ENCODE measurements around the gene CYP26A1. TPM values are rescaled to one million over a fixed set of nuclear protein-coding genes. Genes with fewer than 3 reads are reported as not detected.

CYP26A1 gene
- total RNA-seq, 1 experiment from 2014 or later = not detected

DNA sequence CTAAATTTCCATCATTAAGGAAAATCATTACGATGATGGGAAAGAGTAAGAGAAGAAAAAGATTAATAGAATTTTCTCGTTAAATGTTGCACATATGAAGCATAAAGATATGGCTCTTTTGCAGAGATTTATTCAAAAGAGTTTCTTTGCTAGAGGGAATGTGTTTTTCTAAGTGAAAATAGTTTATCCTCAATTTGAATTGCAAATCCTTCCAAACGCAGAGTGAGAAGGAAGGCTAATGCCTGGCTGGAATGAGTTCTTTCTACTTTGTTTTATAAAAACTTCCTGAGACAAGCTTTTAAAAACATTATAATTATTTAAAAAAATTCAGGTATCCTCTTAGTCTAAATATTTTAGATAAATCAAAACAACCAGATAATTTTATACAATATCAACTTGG, 14.2 kb downstream of the CYP26A1 start:
- Mint-ChIP-seq H3K9me3 (ENCODE audit: unreplicated experiment) (no peaks in the 10 kb centered on the region), H3K27me3 (ENCODE audit: insufficient read depth, unreplicated experiment) (no peaks in the 10 kb centered on the region), H3K4me3 (ENCODE audit: unreplicated experiment) (no peak overlapping the region), H3K27ac (ENCODE audit: low read depth, unreplicated experiment) (no peak overlapping the region), H3K4me1 (ENCODE audit: insufficient read depth, unreplicated experiment) (no peaks in the 10 kb centered on the region), H3K36me3 (ENCODE audit: insufficient read depth, unreplicated experiment) (no peaks in the 10 kb centered on the region)
- intact Hi-C loops (cut with micrococcal nuclease) = no loop called here
- POLR2A ChIA-PET = no interaction called here
- TF ChIP-seq, protein P1, sequence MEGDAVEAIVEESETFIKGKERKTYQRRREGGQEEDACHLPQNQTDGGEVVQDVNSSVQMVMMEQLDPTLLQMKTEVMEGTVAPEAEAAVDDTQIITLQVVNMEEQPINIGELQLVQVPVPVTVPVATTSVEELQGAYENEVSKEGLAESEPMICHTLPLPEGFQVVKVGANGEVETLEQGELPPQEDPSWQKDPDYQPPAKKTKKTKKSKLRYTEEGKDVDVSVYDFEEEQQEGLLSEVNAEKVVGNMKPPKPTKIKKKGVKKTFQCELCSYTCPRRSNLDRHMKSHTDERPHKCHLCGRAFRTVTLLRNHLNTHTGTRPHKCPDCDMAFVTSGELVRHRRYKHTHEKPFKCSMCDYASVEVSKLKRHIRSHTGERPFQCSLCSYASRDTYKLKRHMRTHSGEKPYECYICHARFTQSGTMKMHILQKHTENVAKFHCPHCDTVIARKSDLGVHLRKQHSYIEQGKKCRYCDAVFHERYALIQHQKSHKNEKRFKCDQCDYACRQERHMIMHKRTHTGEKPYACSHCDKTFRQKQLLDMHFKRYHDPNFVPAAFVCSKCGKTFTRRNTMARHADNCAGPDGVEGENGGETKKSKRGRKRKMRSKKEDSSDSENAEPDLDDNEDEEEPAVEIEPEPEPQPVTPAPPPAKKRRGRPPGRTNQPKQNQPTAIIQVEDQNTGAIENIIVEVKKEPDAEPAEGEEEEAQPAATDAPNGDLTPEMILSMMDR (IDR thresholded peaks at IDR 0.05; ENCODE audit: unreplicated experiment) = no peak
- DNase-seq (ENCODE audit: unreplicated experiment) = no peak
- no TSS peak for BruUV-seq (replicated peaks)
- CTCF ChIA-PET = interaction anchor here (0.6 to 1.1 kb wide), 4 partner anchors 8 to 198 kb away, joined by 3 to 4 read pairs (median 4); no protein-coding TSS in a partner anchor

DNA sequence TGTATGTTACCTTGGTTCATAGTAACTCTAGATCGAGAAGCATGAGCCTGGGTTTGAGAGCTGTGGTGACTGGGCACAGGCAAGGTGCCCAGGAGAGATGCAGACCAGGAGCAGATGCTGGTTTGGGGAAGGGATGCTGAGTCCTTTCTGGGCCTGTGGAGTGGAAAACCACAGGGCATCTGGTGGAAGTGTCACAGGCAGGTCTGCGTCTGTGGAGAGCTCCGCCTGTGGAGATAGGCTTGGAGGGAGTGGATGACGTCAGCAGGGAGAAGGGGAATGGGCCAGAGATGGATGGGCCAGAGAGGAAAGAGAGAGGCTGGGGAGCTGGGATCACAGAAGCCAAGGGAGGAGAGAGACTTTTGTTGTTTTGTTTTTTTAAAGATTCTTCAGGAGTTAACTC, 14.8 kb downstream of the CYP26A1 start:
- Mint-ChIP-seq H3K4me1 (ENCODE audit: insufficient read depth, unreplicated experiment) (no peaks in the 10 kb centered on the region), H3K4me3 (ENCODE audit: unreplicated experiment) (no peak overlapping the region), H3K9me3 (ENCODE audit: unreplicated experiment) (no peaks in the 10 kb centered on the region), H3K36me3 (ENCODE audit: insufficient read depth, unreplicated experiment) (no peaks in the 10 kb centered on the region), H3K27ac (ENCODE audit: low read depth, unreplicated experiment) (no peak overlapping the region), H3K27me3 (ENCODE audit: insufficient read depth, unreplicated experiment) (no peaks in the 10 kb centered on the region)
- TF ChIP-seq, protein P1 (IDR thresholded peaks at IDR 0.05; ENCODE audit: unreplicated experiment) = no peak
- intact Hi-C loops (cut with micrococcal nuclease) = no loop called here
- DNase-seq (ENCODE audit: unreplicated experiment) = no peak
- ChIA-PET POLR2A (no interaction called here), CTCF (interaction anchor here (0.6 to 1.3 kb wide), 3 partner anchors 8 to 198 kb away, joined by 3 to 4 read pairs (median 4); no protein-coding TSS in a partner anchor)
- no TSS peak for BruUV-seq (replicated peaks)

DNA sequence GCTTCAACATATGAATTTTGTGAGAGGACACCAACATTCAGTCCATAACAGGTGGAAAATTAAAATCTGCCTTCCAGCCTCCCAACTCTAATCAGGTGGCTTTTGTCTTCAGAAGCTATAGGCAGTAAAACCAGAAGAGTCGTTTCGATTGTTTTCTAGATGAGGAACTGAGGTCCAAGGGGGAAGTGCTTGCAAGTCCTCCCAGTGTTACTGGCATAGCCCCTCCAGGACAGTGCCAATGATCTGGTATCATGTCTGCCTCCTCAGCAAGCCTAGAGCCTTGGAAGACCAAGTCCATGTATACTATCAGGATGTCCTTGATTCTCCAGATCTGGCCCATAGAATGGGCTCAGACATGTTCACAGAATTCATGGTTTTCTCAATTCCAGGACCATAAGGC, 16.9 kb downstream of the CYP26A1 start:
- ChIA-PET POLR2A (no interaction called here), CTCF (interaction anchor here (0.6 kb wide), 1 partner anchor 11 kb away, joined by 3 read pairs; no protein-coding TSS in a partner anchor)
- DNase-seq (ENCODE audit: unreplicated experiment) = no peak
- H3K4me1 Mint-ChIP-seq (ENCODE audit: insufficient read depth, unreplicated experiment) = no peaks in the 10 kb centered on the region
- H3K4me3 Mint-ChIP-seq (ENCODE audit: unreplicated experiment) = no peak overlapping the region
- H3K27ac Mint-ChIP-seq (ENCODE audit: low read depth, unreplicated experiment) = no peak overlapping the region
- no peaks in the 10 kb centered on the region for H3K9me3 Mint-ChIP-seq (ENCODE audit: unreplicated experiment)
- intact Hi-C loops (cut with micrococcal nuclease) = no loop called here
- H3K36me3 Mint-ChIP-seq (ENCODE audit: insufficient read depth, unreplicated experiment) = no peaks in the 10 kb centered on the region
- H3K27me3 Mint-ChIP-seq (ENCODE audit: insufficient read depth, unreplicated experiment) = no peaks in the 10 kb centered on the region
- BruUV-seq (replicated peaks) = no TSS peak
- TF ChIP-seq, protein P1 (IDR thresholded peaks at IDR 0.05; ENCODE audit: unreplicated experiment) = no peak

DNA sequence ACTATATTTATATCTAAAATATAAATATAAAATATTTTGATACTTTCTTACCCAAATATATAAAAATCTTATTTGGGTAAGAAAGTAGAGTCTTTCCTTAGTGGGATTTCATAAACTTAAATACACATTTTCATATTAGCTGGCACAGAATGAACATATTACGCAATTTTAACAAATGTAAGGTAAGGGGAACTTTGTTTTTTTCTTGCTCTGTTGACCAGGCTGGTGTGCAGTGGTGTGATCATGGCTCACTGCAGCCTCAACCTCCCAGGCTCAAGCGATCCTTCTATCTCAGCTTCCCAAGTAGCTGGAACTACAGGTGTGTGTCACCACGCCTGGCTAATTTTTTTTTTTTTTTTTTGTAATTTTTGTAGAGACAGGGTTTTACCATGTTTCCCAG, 18.3 kb downstream of the CYP26A1 start:
- Mint-ChIP-seq H3K4me1 (ENCODE audit: insufficient read depth, unreplicated experiment) (no peaks in the 10 kb centered on the region), H3K27me3 (ENCODE audit: insufficient read depth, unreplicated experiment) (no peaks in the 10 kb centered on the region), H3K36me3 (ENCODE audit: insufficient read depth, unreplicated experiment) (no peaks in the 10 kb centered on the region), H3K9me3 (ENCODE audit: unreplicated experiment) (no peaks in the 10 kb centered on the region), H3K27ac (ENCODE audit: low read depth, unreplicated experiment) (no peak overlapping the region), H3K4me3 (ENCODE audit: unreplicated experiment) (no peak overlapping the region)
- no TSS peak for BruUV-seq (replicated peaks)
- ChIA-PET CTCF (interaction anchor here (0.6 to 2.3 kb wide), 2 partner anchors 12 to 185 kb away, joined by 5 to 7 read pairs; no protein-coding TSS in a partner anchor), POLR2A (no interaction called here)
- DNase-seq (ENCODE audit: unreplicated experiment) = no peak
- intact Hi-C loops (cut with micrococcal nuclease) = no loop called here
- TF ChIP-seq, protein P1 (IDR thresholded peaks at IDR 0.05; ENCODE audit: unreplicated experiment) = no peak
